Suprapubic skin (tissue), 3 donors: ENCODE results near the gene CHRNA4.

Experiments used
- POLR2AphosphoS5 ChIP-seq, 3 donors: sonication (generic); formaldehyde crosslinking; IDR thresholded peaks; one replicate each; pipeline ENCODE4 v1.6.1; 2017; ENCODE audit warnings: antibody characterized with exemption in 3 of 3
- TF ChIP-seq, protein P1 (sequence below), 2 donors: fragments of 200-600 bp in 1 of 2; fragments of 450-650 bp in 1 of 2; sonication (generic) in 1 of 2; IDR thresholded peaks; one replicate each; pipeline ENCODE4 v1.5.1; 2016 to 2019; ENCODE audit warnings: antibody characterized with exemption in 2 of 2, mild to moderate bottlenecking in 1 of 2, moderate library complexity in 1 of 2

DNA sequence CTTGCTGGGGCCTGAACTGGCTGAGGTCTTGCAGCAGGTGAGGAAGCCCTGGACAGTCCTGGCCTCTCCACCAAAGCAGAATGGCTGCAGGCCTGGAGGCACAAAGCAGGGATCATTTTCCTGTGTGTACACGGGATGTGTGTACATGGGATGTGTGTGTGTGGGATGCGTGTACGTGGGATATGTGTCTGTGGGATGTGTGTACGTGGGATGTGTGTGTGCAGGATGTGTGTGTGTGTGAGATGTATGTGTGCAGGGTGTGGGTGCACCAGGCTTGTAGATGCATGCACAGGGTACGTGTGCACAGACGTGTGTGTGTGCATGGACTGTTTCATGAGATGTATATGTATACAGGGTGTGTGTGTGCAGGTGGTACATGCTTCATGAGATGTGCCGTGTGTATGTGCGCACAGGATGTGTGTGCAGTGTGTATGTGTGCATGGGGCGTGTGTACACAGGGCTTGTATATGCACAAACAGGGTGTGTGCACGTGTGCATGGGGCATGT lies 7.9 kb upstream of the CHRNA4 start:
- TF ChIP-seq, protein P1, sequence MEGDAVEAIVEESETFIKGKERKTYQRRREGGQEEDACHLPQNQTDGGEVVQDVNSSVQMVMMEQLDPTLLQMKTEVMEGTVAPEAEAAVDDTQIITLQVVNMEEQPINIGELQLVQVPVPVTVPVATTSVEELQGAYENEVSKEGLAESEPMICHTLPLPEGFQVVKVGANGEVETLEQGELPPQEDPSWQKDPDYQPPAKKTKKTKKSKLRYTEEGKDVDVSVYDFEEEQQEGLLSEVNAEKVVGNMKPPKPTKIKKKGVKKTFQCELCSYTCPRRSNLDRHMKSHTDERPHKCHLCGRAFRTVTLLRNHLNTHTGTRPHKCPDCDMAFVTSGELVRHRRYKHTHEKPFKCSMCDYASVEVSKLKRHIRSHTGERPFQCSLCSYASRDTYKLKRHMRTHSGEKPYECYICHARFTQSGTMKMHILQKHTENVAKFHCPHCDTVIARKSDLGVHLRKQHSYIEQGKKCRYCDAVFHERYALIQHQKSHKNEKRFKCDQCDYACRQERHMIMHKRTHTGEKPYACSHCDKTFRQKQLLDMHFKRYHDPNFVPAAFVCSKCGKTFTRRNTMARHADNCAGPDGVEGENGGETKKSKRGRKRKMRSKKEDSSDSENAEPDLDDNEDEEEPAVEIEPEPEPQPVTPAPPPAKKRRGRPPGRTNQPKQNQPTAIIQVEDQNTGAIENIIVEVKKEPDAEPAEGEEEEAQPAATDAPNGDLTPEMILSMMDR (IDR thresholded peaks at IDR 0.05), result no peak
- no peak for TF ChIP-seq POLR2AphosphoS5 (IDR thresholded peaks at IDR 0.05)
